Uterus (tissue), 4 donors: ENCODE measurements around the gene SYT13. TPM values are rescaled to one million over a fixed set of nuclear protein-coding genes. Genes with fewer than 3 reads are reported as not detected.

Experiments
- DNase-seq, 2 donors: peaks; one replicate each; pipeline ENCODE4 v3.0.0-alpha.2; 2019 to 2020
- H3K27ac ChIP-seq, 2 donors: fragments of 200-600 bp; sonication (generic); 1 replicate in 1 of 2; 2 replicates in 1 of 2; pipeline ENCODE4 v1.5.1; 2016 to 2018
- H3K27me3 ChIP-seq, 2 donors: fragments of 200-600 bp; sonication (generic); one replicate each; pipeline ENCODE4 v1.5.1; 2018 to 2019; ENCODE audit warnings: control low read depth in 1 of 2
- H3K36me3 ChIP-seq, 2 donors: fragments of 200-600 bp; sonication (generic); one replicate each; pipeline ENCODE4 v1.5.1; 2019; ENCODE audit warnings: control low read depth in 1 of 2
- H3K4me1 ChIP-seq, 2 donors: fragments of 200-600 bp; sonication (generic); one replicate each; pipeline ENCODE4 v1.5.1; 2018 to 2019; ENCODE audit warnings: control low read depth in 1 of 2
- H3K4me3 ChIP-seq, 2 donors: fragments of 200-600 bp; sonication (generic); 1 replicate in 1 of 2; 2 replicates in 1 of 2; pipeline ENCODE4 v1.5.1; 2018 to 2019; ENCODE audit warnings: mild to moderate bottlenecking in 1 of 2
- H3K9me3 ChIP-seq, 2 donors: fragments of 200-600 bp; sonication (generic); one replicate each; pipeline ENCODE4 v1.5.1; 2019; ENCODE audit warnings: control low read depth in 1 of 2
- CTCF ChIP-seq, 4 experiments: fragments of 200-600 bp in 2 of 4; fragments of 450-650 bp in 2 of 4; sonication (generic) in 2 of 4; IDR thresholded peaks; one replicate each; pipeline ENCODE4 v1.5.1; 2016 to 2019; ENCODE audit warnings: antibody characterized with exemption in 4 of 4, mild to moderate bottlenecking in 2 of 4, moderate library complexity in 1 of 4
- POLR2A ChIP-seq, 2 donors: fragments of 450-650 bp; IDR thresholded peaks; one replicate each; pipeline ENCODE4 v1.6.1; 2016; ENCODE audit warnings: antibody characterized with exemption in 2 of 2, mild to moderate bottlenecking in 1 of 2, moderate library complexity in 1 of 2
- intact Hi-C: fragments of 100-400 bp; cut with DNase I; formaldehyde crosslinking; loops from one replicate; pipeline ENCODE4 v1.15.1; 2023; ENCODE audit warnings: low total_unique reads
- total RNA-seq, 4 donors: library from RNA; depleted of rRNA in 3 of 4; stranded (reverse); fragments of >200 nt in 3 of 4; gene quantifications; one replicate each; pipeline versions ENCODE4 v1.1.0 to v1.2.4, GENCODE V29; 2014 to 2023
- donor health status: DM: yes; HTN: yes; CAD: no.

SYT13 gene
- total RNA-seq, 4 donors from 2014 or later, result 4.9 TPM; not detected in 3

GRCh38 chr11:45224766-45225165 lies 61.4 kb downstream of the SYT13 start:
- H3K4me1 ChIP-seq, result no peaks in the 10 kb centered on the region
- TF ChIP-seq CTCF (IDR thresholded peaks at IDR 0.05) (no peak), POLR2A (IDR thresholded peaks at IDR 0.05) (no peak)
- DNase-seq, result no peak
- intact Hi-C loops, result no loop called here
- no peaks in the 10 kb centered on the region for H3K27me3 ChIP-seq
- no peaks in the 10 kb centered on the region for H3K9me3 ChIP-seq
- H3K27ac ChIP-seq, result no peak overlapping the region
- H3K4me3 ChIP-seq, result no peak overlapping the region
- H3K36me3 ChIP-seq, result no peaks in the 10 kb centered on the region

DNA sequence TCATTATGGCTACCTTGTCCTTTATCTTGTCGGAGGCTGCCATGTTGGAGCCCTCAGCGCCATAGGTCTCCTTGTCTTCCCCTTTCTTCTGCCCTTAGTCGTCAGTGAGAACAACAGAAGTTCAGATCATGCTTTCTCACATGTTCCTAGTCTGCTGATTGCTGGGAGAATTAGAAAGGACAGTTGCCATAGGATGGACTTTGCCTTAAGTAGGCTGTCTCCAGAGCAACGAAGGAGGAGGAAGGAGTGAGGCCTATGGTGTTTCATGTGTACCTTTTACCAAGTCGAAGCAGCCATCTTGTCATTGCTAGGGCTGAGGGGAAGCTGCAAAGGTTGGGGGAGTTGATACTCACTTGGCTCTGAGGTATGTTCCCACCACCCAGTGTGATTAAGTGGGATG lies 62.6 kb downstream of the SYT13 start:
- DNase-seq, result no peak
- Histone ChIP-seq H3K9me3 (no peaks in the 10 kb centered on the region), H3K27ac (no peak overlapping the region), H3K4me1 (no peaks in the 10 kb centered on the region), H3K36me3 (no peaks in the 10 kb centered on the region), H3K4me3 (no peak overlapping the region), H3K27me3 (no peaks in the 10 kb centered on the region)
- TF ChIP-seq POLR2A (IDR thresholded peaks at IDR 0.05), result no peak
- TF ChIP-seq CTCF (IDR thresholded peaks at IDR 0.05), result no peak
- intact Hi-C loops, result no loop called here

DNA sequence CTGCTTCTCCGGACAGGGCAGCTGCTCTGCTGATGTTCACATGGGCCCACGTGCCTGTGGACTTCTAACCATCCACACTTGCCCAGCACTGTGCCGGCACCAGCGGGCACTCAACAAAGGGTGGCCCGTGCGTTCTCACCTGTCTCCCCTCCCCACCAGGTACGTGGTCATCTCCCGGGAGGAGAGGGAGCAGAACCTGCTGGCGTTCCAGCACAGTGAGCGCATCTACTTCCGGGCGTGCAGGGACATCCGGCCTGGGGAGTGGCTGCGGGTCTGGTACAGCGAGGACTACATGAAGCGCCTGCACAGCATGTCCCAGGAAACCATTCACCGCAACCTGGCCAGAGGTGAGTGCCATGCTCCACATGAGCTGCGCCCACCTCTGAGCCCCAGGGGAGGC lies 66.7 kb downstream of the SYT13 start:
- intact Hi-C loops, result loop anchor here (10.0 kb wide), 1 partner anchor 55 kb away; no protein-coding TSS in a partner anchor
- H3K36me3 ChIP-seq, result no peaks in the 10 kb centered on the region
- no peak for DNase-seq

GRCh38 chr11:45218705-45219104 lies 67.4 kb downstream of the SYT13 start:
- no peak for DNase-seq
- Histone ChIP-seq H3K9me3 (no peaks in the 10 kb centered on the region), H3K27ac (no peak overlapping the region), H3K27me3 (no peaks in the 10 kb centered on the region), H3K4me3 (no peak overlapping the region), H3K4me1 (no peaks in the 10 kb centered on the region), H3K36me3 (no peaks in the 10 kb centered on the region)
- TF ChIP-seq CTCF (IDR thresholded peaks at IDR 0.05), result no peak
- no peak for TF ChIP-seq POLR2A (IDR thresholded peaks at IDR 0.05)
- intact Hi-C loops, result loop anchor here (10.0 kb wide), 1 partner anchor 54 kb away; no protein-coding TSS in a partner anchor

More for the DNA sequence above, 66.7 kb downstream of the SYT13 start:
- no peaks in the 10 kb centered on the region for H3K9me3 ChIP-seq
- TF ChIP-seq CTCF (IDR thresholded peaks at IDR 0.05) (no peak), POLR2A (IDR thresholded peaks at IDR 0.05) (no peak)
- no peak overlapping the region for H3K4me3 ChIP-seq
- no peaks in the 10 kb centered on the region for H3K4me1 ChIP-seq
- no peak overlapping the region for H3K27ac ChIP-seq
- no peaks in the 10 kb centered on the region for H3K27me3 ChIP-seq

DNA sequence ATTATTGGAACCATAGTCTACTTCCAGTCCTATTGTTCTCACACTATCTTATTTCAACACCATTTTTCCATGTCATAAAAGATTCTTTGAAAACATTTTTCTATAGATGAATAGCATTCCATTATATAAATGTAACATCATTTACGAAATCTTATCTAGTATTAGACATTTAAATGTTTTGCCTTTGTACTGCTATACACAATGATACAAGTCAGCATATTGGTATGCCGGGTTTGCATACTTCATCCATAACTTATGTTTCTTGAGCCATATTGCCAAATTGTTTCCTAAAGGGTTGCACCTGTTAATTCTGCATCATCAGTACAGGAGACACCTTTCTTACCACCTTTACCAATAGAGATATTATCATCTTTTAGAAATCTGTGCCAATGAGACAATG lies 68.2 kb downstream of the SYT13 start:
- Histone ChIP-seq H3K4me3 (no peak overlapping the region), H3K27ac (no peak overlapping the region), H3K27me3 (no peaks in the 10 kb centered on the region), H3K4me1 (no peaks in the 10 kb centered on the region), H3K9me3 (no peaks in the 10 kb centered on the region), H3K36me3 (no peaks in the 10 kb centered on the region)
- intact Hi-C loops, result loop anchor here (10.0 kb wide), 1 partner anchor 53 kb away; no protein-coding TSS in a partner anchor
- no peak for TF ChIP-seq CTCF (IDR thresholded peaks at IDR 0.05)
- TF ChIP-seq POLR2A (IDR thresholded peaks at IDR 0.05), result no peak
- DNase-seq, result no peak
